ENCODE data around the gene NSFL1C. TPM values are rescaled to one million over a fixed set of nuclear protein-coding genes. Genes with fewer than 3 reads are reported as not detected.

The NSFL1C gene
- polyA plus RNA-seq, 1 of the 3 experiments (the other 2 are of a cell fraction) = 45.9 TPM

DNA sequence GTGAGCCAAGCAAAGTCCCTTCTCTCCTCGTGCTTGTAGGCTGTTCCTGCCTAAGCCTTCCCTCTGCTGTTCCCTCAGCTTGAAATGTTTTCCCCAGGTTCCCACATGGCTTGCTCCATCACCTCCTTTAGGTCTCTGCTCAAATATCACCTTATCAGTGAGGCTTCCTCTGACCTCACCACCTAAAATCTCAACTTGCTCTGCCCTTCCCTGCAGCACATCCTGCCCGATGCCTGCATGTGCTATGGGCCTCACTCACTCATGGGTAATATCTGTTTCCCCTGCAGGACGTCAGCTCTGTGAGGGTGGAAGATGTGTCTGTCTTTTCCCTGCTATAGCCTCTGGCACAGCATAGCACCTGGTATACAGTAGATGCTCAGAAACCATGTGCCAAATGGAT lies 43.9 kb downstream of the NSFL1C start:
- Histone ChIP-seq H3K9me3 (no peaks in the 10 kb centered on the region), H3K4me1 (ENCODE audit: control insufficient read depth in 1 of 2, insufficient read depth in 2 of 2, low read depth in 1 of 2, low read length in 1 of 2) (peaks cover 4 to 16% of the 10 kb centered on the region in 2 experiments; a peak in 3 of 4 replicates), H3K27ac (ENCODE audit: low read depth in 2 of 2, low read length in 1 of 2) (no peak overlapping the region), H3K9ac (no peak overlapping the region), H3K4me3 (ENCODE audit: low read depth in 2 of 2, low read length in 1 of 2) (no peak overlapping the region), H3K27me3 (ENCODE audit: insufficient read depth) (no peaks in the 10 kb centered on the region), H3F3A (replicated peaks; ENCODE audit: insufficient read depth) (peaks cover 4% of the 10 kb centered on the region), H4K20me1 (ENCODE audit: insufficient read depth) (no peaks in the 10 kb centered on the region), H2AFZ (ENCODE audit: low read depth) (no peak overlapping the region), H3K79me2 (ENCODE audit: insufficient read depth) (no peaks in the 10 kb centered on the region), H3K9me2 (no peaks in the 10 kb centered on the region), H3K36me3 (replicated peaks in 1 of 2; ENCODE audit: control insufficient read depth in 1 of 2, insufficient read depth in 2 of 2, low read length in 1 of 2) (no peaks in the 10 kb centered on the region), H3K4me2 (no peak overlapping the region)
- ChIA-PET POLR2A (no interaction called here), CTCF (no interaction called here)
- TF ChIP-seq NRF1 (IDR thresholded peaks at IDR 0.05; ENCODE audit: low read depth, low read length) = no peak
- no peak for TF ChIP-seq TCF12 (IDR thresholded peaks at IDR 0.05)
- no peak for TF ChIP-seq MXI1 (IDR thresholded peaks at IDR 0.05; ENCODE audit: low read depth, low read length)
- TF ChIP-seq, protein P1, sequence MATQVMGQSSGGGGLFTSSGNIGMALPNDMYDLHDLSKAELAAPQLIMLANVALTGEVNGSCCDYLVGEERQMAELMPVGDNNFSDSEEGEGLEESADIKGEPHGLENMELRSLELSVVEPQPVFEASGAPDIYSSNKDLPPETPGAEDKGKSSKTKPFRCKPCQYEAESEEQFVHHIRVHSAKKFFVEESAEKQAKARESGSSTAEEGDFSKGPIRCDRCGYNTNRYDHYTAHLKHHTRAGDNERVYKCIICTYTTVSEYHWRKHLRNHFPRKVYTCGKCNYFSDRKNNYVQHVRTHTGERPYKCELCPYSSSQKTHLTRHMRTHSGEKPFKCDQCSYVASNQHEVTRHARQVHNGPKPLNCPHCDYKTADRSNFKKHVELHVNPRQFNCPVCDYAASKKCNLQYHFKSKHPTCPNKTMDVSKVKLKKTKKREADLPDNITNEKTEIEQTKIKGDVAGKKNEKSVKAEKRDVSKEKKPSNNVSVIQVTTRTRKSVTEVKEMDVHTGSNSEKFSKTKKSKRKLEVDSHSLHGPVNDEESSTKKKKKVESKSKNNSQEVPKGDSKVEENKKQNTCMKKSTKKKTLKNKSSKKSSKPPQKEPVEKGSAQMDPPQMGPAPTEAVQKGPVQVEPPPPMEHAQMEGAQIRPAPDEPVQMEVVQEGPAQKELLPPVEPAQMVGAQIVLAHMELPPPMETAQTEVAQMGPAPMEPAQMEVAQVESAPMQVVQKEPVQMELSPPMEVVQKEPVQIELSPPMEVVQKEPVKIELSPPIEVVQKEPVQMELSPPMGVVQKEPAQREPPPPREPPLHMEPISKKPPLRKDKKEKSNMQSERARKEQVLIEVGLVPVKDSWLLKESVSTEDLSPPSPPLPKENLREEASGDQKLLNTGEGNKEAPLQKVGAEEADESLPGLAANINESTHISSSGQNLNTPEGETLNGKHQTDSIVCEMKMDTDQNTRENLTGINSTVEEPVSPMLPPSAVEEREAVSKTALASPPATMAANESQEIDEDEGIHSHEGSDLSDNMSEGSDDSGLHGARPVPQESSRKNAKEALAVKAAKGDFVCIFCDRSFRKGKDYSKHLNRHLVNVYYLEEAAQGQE (IDR thresholded peaks at IDR 0.05; ENCODE audit: low read depth, low read length) = no peak
- TF ChIP-seq, protein P2, sequence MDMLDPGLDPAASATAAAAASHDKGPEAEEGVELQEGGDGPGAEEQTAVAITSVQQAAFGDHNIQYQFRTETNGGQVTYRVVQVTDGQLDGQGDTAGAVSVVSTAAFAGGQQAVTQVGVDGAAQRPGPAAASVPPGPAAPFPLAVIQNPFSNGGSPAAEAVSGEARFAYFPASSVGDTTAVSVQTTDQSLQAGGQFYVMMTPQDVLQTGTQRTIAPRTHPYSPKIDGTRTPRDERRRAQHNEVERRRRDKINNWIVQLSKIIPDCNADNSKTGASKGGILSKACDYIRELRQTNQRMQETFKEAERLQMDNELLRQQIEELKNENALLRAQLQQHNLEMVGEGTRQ (IDR thresholded peaks at IDR 0.05; ENCODE audit: borderline replicate concordance, low read depth, low read length) = no peak
- TF ChIP-seq EP300 (IDR thresholded peaks at IDR 0.05; ENCODE audit: borderline replicate concordance in 1 of 2, low read depth in 1 of 2, low read length in 1 of 2) = no peak
- no peak for TF ChIP-seq TEAD4 (IDR thresholded peaks at IDR 0.05; ENCODE audit: borderline replicate concordance, insufficient read depth)
- no peak for TF ChIP-seq MAX (IDR thresholded peaks at IDR 0.05; ENCODE audit: low read depth)
- TF ChIP-seq ZBTB33 (IDR thresholded peaks at IDR 0.05; ENCODE audit: borderline replicate concordance, low read depth) = no peak
- no peak for TF ChIP-seq RXRA (IDR thresholded peaks at IDR 0.05; ENCODE audit: borderline replicate concordance, low read depth)
- TF ChIP-seq SIN3A (IDR thresholded peaks at IDR 0.05; ENCODE audit: borderline replicate concordance, low read depth, low read length) = no peak
- TF ChIP-seq, protein P3, sequence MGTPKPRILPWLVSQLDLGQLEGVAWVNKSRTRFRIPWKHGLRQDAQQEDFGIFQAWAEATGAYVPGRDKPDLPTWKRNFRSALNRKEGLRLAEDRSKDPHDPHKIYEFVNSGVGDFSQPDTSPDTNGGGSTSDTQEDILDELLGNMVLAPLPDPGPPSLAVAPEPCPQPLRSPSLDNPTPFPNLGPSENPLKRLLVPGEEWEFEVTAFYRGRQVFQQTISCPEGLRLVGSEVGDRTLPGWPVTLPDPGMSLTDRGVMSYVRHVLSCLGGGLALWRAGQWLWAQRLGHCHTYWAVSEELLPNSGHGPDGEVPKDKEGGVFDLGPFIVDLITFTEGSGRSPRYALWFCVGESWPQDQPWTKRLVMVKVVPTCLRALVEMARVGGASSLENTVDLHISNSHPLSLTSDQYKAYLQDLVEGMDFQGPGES (IDR thresholded peaks at IDR 0.05; ENCODE audit: low read depth, low read length) = no peak
- no peak for TF ChIP-seq FOXM1 (IDR thresholded peaks at IDR 0.05; ENCODE audit: low read depth)
- 39% methylated on average over 3 of the region's 3 CpGs for WGBS (ENCODE audit: low lambda C conversion rate)
- DNase-seq = no peak
